Ascending aorta (tissue), 2 donors: ENCODE results near the gene RHOC. TPM values are rescaled to one million over a fixed set of nuclear protein-coding genes. Genes with fewer than 3 reads are reported as not detected.

Experiments used
- DNase-seq, 2 donors: peaks; one replicate each; pipeline ENCODE4 v3.0.0-alpha.2; 2019; ENCODE audit warnings: low spot score in 2 of 2
- H3K27ac ChIP-seq, 2 donors: fragments of 200-600 bp; sonication (generic); one replicate each; pipeline ENCODE4 v1.5.1; 2016 to 2017; ENCODE audit warnings: mild to moderate bottlenecking in 1 of 2
- H3K27me3 ChIP-seq: fragments of 200-600 bp; sonication (generic); one replicate; pipeline ENCODE4 v1.5.1; 2017
- H3K36me3 ChIP-seq, 2 donors: fragments of 200-600 bp; sonication (generic); one replicate each; pipeline ENCODE4 v1.5.1; 2016
- H3K4me1 ChIP-seq, 2 donors: fragments of 200-600 bp; sonication (generic); one replicate each; pipeline ENCODE4 v1.5.1; 2016 to 2017; ENCODE audit warnings: mild to moderate bottlenecking in 1 of 2
- H3K4me3 ChIP-seq, 2 donors: fragments of 200-600 bp; sonication (generic); one replicate each; pipeline ENCODE4 v1.5.1; 2016 to 2017; ENCODE audit warnings: mild to moderate bottlenecking in 1 of 2
- H3K9me3 ChIP-seq, 2 donors: fragments of 200-600 bp; sonication (generic); one replicate each; pipeline ENCODE4 v1.5.1; 2016
- CTCF ChIP-seq, 3 experiments: fragments of 200-600 bp in 2 of 3; fragments of 450-650 bp in 1 of 3; sonication (generic) in 2 of 3; IDR thresholded peaks; one replicate each; pipeline ENCODE4 v1.5.1; 2016 to 2019; ENCODE audit warnings: antibody characterized with exemption in 3 of 3, mild to moderate bottlenecking in 1 of 3, moderate library complexity in 1 of 3
- intact Hi-C: fragments of 100-400 bp; cut with DNase I; formaldehyde crosslinking; loops from one replicate; pipeline ENCODE4 v1.15.1; 2023
- total RNA-seq: library from RNA; depleted of rRNA; stranded (reverse); fragments of >200 nt; gene quantifications from one replicate; pipeline ENCODE4 v1.1.0, GENCODE V29; 2016

Gene RHOC
- total RNA-seq, 1 donor from 2014 or later, result 379 TPM

DNA sequence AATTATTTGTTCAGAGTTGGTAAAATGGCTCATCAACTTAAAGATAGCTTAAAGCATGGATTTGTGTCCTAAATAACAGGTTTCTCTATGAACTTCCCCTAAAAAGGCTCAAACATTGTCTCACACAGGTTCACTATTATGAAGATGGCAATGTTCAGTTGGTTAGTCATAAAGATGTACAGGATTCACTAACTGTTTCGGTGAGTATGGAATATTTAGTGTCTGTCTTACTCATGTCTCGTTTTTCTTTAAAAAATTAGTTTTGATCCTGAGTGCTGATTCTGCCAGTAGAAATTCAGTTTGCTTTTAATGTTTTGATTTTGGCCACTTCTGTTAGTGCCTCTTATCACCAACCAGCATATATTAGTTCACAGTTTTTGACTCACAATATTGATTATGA, 40.0 kb downstream of the RHOC start:
- no peak overlapping the region for H3K4me3 ChIP-seq

GRCh38 chr1:112665857-112666256, 41.1 kb downstream of the RHOC start:
- Histone ChIP-seq H3K4me3 (no peak overlapping the region), H3K27me3 (no peaks in the 10 kb centered on the region), H3K9me3 (no peaks in the 10 kb centered on the region), H3K4me1 (no peaks in the 10 kb centered on the region), H3K27ac (no peak overlapping the region), H3K36me3 (peaks cover 55 to 83% of the 10 kb centered on the region in 2 donors)
- intact Hi-C loops, result no loop called here
- no peak for TF ChIP-seq CTCF (IDR thresholded peaks at IDR 0.05)
- DNase-seq, result no peak

More for the DNA sequence above, 40.0 kb downstream of the RHOC start:
- DNase-seq, result no peak
- Histone ChIP-seq H3K4me1 (no peaks in the 10 kb centered on the region), H3K9me3 (no peaks in the 10 kb centered on the region), H3K27me3 (no peaks in the 10 kb centered on the region), H3K27ac (no peak overlapping the region), H3K36me3 (peaks cover 44 to 73% of the 10 kb centered on the region in 2 donors)
- intact Hi-C loops, result no loop called here
- TF ChIP-seq CTCF (IDR thresholded peaks at IDR 0.05), result no peak

DNA sequence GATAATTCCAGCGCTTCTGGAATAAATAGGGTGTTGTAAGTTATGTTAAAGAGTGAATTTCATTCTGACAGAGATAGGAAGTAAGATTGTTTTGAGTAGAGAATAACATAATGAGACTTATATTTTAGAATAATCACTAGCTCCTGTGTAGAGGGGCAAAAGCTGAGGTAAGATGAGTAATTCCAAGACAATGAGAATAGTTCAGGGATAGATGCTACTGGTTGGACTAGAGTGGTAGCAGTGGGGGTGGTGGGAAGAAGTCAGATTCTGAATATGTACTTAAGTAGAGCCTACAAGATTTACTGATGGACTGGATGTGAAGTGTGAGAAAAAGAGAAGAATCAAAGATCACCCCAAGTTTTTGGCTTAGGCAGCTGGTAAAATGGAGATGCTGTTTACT, 55.7 kb downstream of the RHOC start:
- H3K36me3 ChIP-seq, result peaks cover 36 to 68% of the 10 kb centered on the region in 2 donors
- no peak overlapping the region for H3K4me3 ChIP-seq
- no peak for TF ChIP-seq CTCF (IDR thresholded peaks at IDR 0.05)
- H3K4me1 ChIP-seq, result no peaks in the 10 kb centered on the region
- no peaks in the 10 kb centered on the region for H3K27me3 ChIP-seq
- H3K27ac ChIP-seq, result no peak overlapping the region
- DNase-seq, result no peak
- intact Hi-C loops, result no loop called here
- no peaks in the 10 kb centered on the region for H3K9me3 ChIP-seq

Other genes with a start within 250 kb of the RHOC start
- gene WNT2B, start 198.2 kb downstream of the RHOC start, total RNA-seq, result 4.8 TPM
- gene ST7L, start 88.0 kb downstream of the RHOC start, total RNA-seq, result 4.0 TPM
- gene CAPZA1, start 87.3 kb downstream of the RHOC start, total RNA-seq, result 53.5 TPM
- 69.5 TPM for gene MOV10, start 32.5 kb downstream of the RHOC start, total RNA-seq
- 10.0 TPM for gene PPM1J, start 8.2 kb upstream of the RHOC start, total RNA-seq
- 31.8 TPM for gene SLC16A1, start 249.1 kb upstream of the RHOC start, total RNA-seq